NCI-H128 (cell line): Measurements from ENCODE around the gene KLRC4.
A peak's percentile ranks its signal among the peaks of the same experiment; 100 is the strongest.
"Not testable (repeated sequence)": the region's sequence is repeated elsewhere in the genome, so short reads cannot be mapped to it uniquely, and the experiment has no call there.

ENCODE experiments used
- DNase-seq: peaks from one replicate; lab custom pipeline; 2025; ENCODE audit not compliant: unreplicated experiment; lab: John Stamatoyannopoulos, UW

KLRC4 gene

DNA sequence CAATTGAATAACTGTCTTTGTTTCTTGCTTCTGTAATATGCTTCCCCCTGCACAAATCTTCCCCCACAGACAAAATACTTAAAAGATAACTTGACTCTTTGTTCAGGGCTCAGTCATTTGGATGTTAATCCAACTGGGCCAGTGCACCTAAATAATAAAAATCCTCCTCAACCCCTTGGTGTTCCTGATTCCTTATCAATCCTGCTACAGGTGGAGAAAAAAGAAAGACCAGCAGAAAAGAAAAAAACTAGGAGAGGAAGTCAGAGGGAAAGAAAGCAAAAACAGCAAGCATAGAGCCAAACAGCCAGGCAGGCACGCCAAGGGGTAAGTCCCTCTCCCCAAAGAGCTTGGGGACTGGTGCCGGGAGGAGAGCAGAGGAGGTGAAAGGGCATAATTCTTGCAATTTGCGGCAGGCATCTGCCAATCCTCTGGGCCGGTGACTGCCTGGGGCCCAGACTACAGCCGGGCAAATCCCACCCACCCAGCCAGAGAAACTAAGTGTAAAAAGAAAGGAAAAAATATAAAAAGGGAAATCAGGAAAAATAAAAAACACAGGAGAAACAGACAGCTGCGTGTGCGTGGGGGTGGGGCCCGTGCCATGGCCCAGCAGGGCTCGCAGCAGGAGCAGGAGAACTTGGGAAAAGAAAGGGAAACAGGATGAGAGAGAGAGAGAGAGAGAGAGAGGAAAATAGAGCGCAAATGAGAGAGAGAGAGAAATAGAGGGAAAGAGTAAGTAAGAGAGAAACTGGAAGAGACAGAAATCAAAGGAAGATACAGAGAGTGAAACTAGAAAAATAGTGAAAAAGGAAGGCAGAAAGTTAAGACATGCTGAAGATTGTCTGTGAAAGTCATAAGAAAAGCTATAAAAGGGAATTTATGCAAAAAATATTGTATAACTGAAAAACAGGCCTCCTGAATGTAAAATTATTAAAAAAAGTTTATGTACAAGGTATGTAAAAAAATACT is 41.1 kb downstream of the KLRC4 start:
- no peak for DNase-seq

GRCh38 chr12:10367714-10368113 is 41.8 kb downstream of the KLRC4 start:
- not testable (repeated sequence) for DNase-seq

- DNase-seq: no peak
Observed at GRCh38 chr12:10366875-10367274, 42.7 kb downstream of the KLRC4 start.

- no peak for DNase-seq
Observed at GRCh38 chr12:10365696-10366405, 43.7 kb downstream of the KLRC4 start.

- DNase-seq: peak; percentile 72
Observed at GRCh38 chr12:10364815-10365622, 44.5 kb downstream of the KLRC4 start.

DNA sequence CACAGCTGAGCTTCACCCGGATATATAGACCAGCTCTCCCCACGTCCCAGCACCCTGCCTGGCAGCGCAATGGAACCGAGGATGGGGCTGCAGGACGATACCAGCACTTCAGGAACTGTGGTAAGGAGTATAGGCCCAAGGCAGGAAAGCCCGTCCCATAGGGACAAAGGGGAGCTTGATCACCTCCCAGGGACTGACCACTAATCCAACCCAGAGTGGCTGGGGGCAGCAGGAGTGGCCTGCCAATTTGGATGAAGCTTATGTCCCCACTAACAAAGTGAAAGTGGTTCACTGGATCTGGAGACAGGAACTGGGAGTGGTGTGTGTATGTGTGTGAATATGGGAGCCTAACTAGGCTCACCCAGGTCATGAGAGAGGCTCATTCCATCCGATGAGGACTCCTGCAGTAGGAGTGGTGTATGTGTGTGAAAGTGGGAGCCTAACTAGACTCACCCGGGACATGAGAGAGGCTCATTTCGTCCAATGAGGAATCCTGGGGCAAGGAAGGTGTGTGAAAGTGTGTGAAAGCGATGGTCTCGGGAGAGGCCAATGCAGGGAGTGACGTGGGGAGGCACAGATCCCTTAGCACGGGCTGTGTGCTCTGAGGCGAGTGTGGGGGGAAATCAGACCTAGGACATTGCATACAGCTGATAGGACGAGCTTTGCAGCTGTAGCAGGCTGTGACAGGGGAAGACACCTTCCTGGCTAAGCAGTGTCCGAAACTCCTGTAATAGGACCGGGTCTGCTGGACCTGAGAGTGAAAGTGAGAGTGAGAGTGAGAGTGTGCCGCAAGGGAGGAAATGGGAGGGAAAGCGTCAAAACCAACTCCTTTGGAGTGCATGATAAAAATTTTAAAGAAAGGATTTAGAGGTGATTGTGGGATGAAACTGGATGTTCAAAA is 45.4 kb downstream of the KLRC4 start:
- no peak for DNase-seq

DNA sequence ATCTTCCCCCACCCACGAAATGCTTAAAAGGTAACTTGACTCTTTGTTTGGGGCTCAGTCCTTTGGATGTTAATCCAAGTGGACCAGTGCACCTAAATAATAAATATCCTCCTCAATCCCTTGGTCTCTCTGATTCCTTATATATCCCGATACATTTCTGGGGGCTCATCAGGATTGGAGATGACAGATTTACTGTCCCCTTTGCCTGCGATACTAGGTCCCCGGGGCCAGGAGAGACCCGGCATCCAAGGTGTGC is 46.0 kb downstream of the KLRC4 start:
- DNase-seq: no peak

DNA sequence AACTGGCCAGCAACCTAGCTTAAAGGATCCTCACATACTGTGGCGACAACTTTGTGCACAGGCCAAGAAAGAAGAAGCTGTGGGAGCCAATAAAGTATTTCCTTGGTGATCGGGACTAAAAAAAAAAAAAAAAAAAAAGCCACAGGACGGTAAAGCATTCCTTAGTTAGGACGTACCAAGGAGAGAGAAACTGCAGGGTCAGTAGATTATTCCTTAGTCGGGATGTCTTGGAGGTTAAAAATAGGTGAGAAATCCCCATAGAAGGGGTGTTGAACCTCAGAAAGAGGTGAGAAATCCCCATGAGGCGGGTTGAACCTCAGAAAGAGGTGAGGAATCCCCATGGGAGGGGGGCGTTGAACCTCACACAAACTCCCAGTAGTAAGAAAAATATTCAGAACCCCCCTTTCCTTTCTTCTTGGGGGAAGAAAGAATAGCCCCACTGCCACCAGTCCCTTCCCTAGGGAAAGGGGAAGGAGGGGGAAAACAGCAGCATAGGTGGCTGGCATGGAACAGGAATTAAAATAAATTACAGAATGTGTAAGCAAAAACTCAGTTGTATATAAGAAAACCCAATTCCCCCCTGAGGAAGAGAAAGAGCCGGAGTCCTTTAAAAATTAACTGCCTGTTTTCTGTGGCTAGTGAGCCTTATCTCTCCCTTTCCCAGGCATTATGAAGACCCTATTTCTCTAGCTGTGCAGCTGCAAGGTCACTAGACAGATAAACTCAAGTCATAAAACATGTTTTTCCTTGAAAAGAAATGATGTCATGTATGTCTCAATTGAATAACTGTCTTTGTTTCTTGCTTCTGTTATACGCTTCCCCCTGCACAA is 46.5 kb downstream of the KLRC4 start:
- no peak for DNase-seq

DNA sequence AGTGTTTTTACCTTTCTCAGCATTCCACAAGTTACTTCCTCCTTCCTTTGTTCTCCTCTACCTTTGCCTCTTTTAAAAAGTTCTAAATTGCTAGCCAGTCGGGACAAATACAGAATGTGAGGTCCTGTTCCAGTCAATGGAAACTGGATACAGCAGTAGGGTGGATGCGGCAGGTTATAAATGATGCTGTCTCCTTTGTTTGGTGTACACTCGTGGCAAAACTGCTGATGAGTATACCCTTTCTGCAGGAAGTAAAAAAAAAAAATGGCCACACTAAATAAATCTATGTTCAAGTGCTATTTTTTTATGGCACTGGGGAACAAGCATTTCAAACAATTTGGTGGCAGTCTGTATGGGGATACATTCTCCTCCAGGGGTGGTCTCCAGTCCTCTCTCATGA is 47.2 kb downstream of the KLRC4 start:
- DNase-seq: no peak

- DNase-seq: no peak
Observed at GRCh38 chr12:10361622-10362021, 47.9 kb downstream of the KLRC4 start.

- no peak for DNase-seq
Observed at GRCh38 chr12:10361084-10361483, 48.5 kb downstream of the KLRC4 start.

DNA sequence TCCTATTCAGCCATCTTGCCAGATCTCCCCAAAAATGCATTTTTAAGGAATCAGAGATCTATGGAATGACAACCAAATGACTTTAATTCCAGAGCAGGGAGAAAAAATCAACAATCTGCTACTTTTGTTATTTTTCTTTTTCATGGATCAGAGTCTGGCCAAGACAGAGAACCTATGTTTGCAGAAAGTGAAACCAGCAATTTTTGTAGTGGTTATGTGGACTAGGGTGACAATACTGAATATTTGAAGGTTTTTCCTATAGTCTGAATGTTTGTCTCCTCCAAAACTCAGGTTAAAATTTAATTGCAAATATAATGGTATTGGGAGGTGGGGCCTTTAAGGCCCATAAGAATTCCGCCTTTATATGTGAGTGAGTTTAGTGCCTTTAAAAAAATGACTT is 50.6 kb downstream of the KLRC4 start:
- no peak for DNase-seq

DNA sequence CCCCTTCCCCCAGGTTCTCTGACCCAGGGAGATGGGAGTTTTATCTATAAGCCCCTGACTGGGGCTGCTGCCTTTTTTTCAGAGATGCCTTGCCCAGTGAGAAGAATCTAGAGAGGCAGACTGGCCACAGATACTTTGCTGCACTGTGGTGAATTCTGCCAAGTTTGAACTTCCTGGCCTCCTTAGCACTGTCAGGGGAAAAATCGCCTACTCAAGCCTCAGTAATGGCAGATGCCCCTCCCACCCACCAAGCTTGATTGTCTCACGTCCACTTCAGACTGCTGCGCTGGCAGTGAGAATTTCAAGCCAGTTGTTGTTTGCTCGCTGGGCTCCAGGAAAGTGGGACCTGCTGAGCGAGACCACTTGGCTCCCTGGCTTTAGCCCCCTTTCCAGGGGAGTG is 51.4 kb downstream of the KLRC4 start:
- DNase-seq: no peak
